CD1c-positive myeloid dendritic cell (primary cell): Measurements from ENCODE around the gene HSPA4L.

Source experiments
- DNase-seq: peaks from one replicate; pipeline ENCODE4 v3.0.0-alpha.2; 2016; ENCODE audit errors: extremely low spot score

The HSPA4L gene

GRCh38 chr4:127782275-127783025 lies at the start of gene HSPA4L:
Gene HSPA4L, plus strand, starts transcription at chr4:127782322. Its CDS starts 229 bp downstream, at chr4:127782551.
- peak; percentile 62 for DNase-seq

- peak; percentile 55 for DNase-seq
Observed at GRCh38 chr4:127732623-127733328, 49.3 kb upstream of the HSPA4L start.

GRCh38 chr4:127734976-127735375 lies 47.1 kb upstream of the HSPA4L start:
- DNase-seq = no peak

- no peak for DNase-seq
Observed at GRCh38 chr4:127737295-127737694, 44.8 kb upstream of the HSPA4L start.

- DNase-seq = no peak
Observed at GRCh38 chr4:127741247-127741646, 40.9 kb upstream of the HSPA4L start.

GRCh38 chr4:127747883-127748282 lies 34.2 kb upstream of the HSPA4L start:
- no peak for DNase-seq

- no peak for DNase-seq
Observed at GRCh38 chr4:127748957-127749356, 33.2 kb upstream of the HSPA4L start.

GRCh38 chr4:127756906-127757305 lies 25.2 kb upstream of the HSPA4L start:
- no peak for DNase-seq

GRCh38 chr4:127759228-127759820 lies 22.8 kb upstream of the HSPA4L start:
- DNase-seq = no peak

- DNase-seq = no peak
Observed at GRCh38 chr4:127759893-127760292, 22.2 kb upstream of the HSPA4L start.

- DNase-seq = no peak
Observed at GRCh38 chr4:127771535-127772275, 10.4 kb upstream of the HSPA4L start.

- no peak for DNase-seq
Observed at GRCh38 chr4:127772769-127773671, 9.1 kb upstream of the HSPA4L start.

GRCh38 chr4:127775843-127776242 lies 6.3 kb upstream of the HSPA4L start:
- DNase-seq = no peak

GRCh38 chr4:127776620-127777019 lies 5.5 kb upstream of the HSPA4L start:
- DNase-seq = no peak

GRCh38 chr4:127777487-127777886 lies 4.6 kb upstream of the HSPA4L start:
- no peak for DNase-seq

- DNase-seq = no peak
Observed at GRCh38 chr4:127778102-127778501, 4.0 kb upstream of the HSPA4L start.

GRCh38 chr4:127780598-127780997 lies 1.5 kb upstream of the HSPA4L start:
- no peak for DNase-seq

- DNase-seq = peak; percentile 8
Observed at GRCh38 chr4:127781300-127782024, 660 bp upstream of the HSPA4L start.

- peak; percentile 77 for DNase-seq
Observed at GRCh38 chr4:127782025-127782274, 172 bp upstream of the HSPA4L start.

- DNase-seq = no peak
Observed at GRCh38 chr4:127783026-127783769, 1.1 kb downstream of the HSPA4L start.
